Stimulated activated naive B cell treated with anti-CD40 and anti-IgM and Interleukin-4, amounts not matched to agents 10 μg/mL and 1 μg/mL and 100 μg/mL, for 72 hours (primary cell): Measurements from ENCODE around the gene TRABD2A.

Experiments used
- ATAC-seq, 2 donors: fragments of 150-1000 bp; cut with Tn5 transposase; replicated peaks; 2 replicates each; pipeline ENCODE4 v1.10.0; 2021; ENCODE audit warnings: moderate library complexity in 1 of 2
- DNase-seq: peaks from one replicate; pipeline ENCODE4 v3.0.0; 2021
- H3K27ac Mint-ChIP-seq: one replicate; pipeline ENCODE4 v1.8.0; 2022; ENCODE audit warnings: mild to moderate bottlenecking, mixed read lengths
- H3K27me3 Mint-ChIP-seq, 2 donors: one replicate each; pipeline ENCODE4 v1.8.0; 2022; ENCODE audit warnings: mixed read lengths in 2 of 2
- H3K36me3 Mint-ChIP-seq, 2 donors: one replicate each; pipeline ENCODE4 v1.8.0; 2022; ENCODE audit warnings: mixed read lengths in 2 of 2, mild to moderate bottlenecking in 1 of 2
- H3K4me1 Mint-ChIP-seq, 2 donors: one replicate each; pipeline ENCODE4 v1.8.0; 2022; ENCODE audit warnings: mixed read lengths in 2 of 2, mild to moderate bottlenecking in 1 of 2
- H3K4me3 Mint-ChIP-seq, 2 donors: one replicate each; pipeline ENCODE4 v1.8.0; 2022; ENCODE audit warnings: mild to moderate bottlenecking in 2 of 2, mixed read lengths in 2 of 2, moderate library complexity in 1 of 2
- H3K9me3 Mint-ChIP-seq, 2 donors: one replicate each; pipeline ENCODE4 v1.8.0; 2022; ENCODE audit warnings: mixed read lengths in 2 of 2, mild to moderate bottlenecking in 1 of 2

TRABD2A gene

DNA sequence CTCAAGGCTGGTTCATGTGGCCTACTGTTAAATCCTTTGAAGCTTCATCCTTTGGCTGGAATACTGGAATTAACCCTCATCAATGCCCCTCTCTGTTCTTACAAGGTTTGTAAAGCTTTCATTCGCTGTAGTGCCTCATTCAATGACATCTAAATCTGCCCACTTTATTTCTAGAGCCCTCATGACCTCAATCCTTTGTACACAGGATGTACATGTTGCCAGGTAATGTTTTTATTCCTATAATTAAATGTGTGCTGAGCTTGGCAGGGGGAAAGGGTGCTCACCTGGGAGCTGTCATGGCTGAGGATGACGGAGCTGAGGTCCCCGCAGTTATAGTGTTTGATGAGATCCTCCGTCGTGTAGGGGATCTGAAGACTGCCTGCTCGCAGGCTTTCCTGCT lies 39.3 kb downstream of the TRABD2A start:
- Mint-ChIP-seq H3K27me3 (no peaks in the 10 kb centered on the region), H3K4me3 (no peak overlapping the region), H3K4me1 (peaks cover 35 to 45% of the 10 kb centered on the region in 2 donors), H3K27ac (no peak overlapping the region), H3K36me3 (peaks cover 19 to 29% of the 10 kb centered on the region in 2 donors), H3K9me3 (peaks cover 6% of the 10 kb centered on the region in 2 donors)
- no peak for DNase-seq
- no peak for ATAC-seq

DNA sequence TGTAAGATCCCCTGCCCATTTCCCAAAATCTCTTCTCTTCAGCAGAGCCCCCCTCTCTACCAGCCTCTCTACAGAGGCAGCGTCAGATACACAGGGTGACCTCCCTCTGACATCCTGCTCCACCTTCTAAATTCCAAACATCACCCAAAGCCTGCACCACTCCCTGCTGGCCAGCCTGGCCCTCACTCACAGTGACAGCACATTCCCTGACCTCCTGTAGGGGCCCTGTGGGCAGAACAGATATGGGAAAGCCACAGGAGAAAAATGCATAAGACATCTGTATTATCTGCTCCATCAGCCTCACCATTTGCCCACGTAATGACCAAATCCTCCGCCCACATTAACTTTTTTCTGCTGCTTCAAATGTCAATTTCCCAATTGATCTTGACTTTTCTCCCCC lies 40.6 kb downstream of the TRABD2A start:
- H3K36me3 Mint-ChIP-seq = peaks cover 28 to 40% of the 10 kb centered on the region in 2 donors
- H3K9me3 Mint-ChIP-seq = peaks cover 9 to 16% of the 10 kb centered on the region in 2 donors
- peaks cover 24 to 32% of the 10 kb centered on the region in 2 donors for H3K4me1 Mint-ChIP-seq
- H3K27ac Mint-ChIP-seq = no peak overlapping the region
- DNase-seq (no peak), ATAC-seq (no peak)
- H3K27me3 Mint-ChIP-seq = no peaks in the 10 kb centered on the region
- H3K4me3 Mint-ChIP-seq = no peak overlapping the region

DNA sequence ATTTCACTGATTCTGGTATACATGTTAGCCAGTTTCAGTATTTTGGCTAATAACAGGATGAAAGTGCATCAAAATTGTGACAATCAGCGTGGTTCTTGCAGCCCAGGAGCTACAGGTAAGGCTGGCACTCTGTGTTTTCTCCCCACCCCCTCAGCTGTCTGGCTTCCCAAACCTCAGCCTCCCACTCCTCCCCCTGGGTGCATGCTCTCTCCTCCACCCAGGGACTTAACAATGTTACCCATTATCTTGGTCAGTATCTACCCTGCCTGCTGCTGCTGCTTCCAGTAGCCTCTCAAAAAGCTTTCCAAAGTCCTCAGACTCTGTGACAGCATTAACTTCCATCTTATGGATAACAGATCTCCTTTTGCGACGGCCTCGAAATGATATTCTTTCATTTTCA lies 41.0 kb downstream of the TRABD2A start:
- peaks cover 9 to 16% of the 10 kb centered on the region in 2 donors for H3K9me3 Mint-ChIP-seq
- no peaks in the 10 kb centered on the region for H3K27me3 Mint-ChIP-seq
- no peak for ATAC-seq
- H3K4me1 Mint-ChIP-seq = peaks cover 23 to 29% of the 10 kb centered on the region in 2 donors
- peaks cover 28 to 40% of the 10 kb centered on the region in 2 donors for H3K36me3 Mint-ChIP-seq
- DNase-seq = no peak
- no peak overlapping the region for H3K4me3 Mint-ChIP-seq
- no peak overlapping the region for H3K27ac Mint-ChIP-seq

DNA sequence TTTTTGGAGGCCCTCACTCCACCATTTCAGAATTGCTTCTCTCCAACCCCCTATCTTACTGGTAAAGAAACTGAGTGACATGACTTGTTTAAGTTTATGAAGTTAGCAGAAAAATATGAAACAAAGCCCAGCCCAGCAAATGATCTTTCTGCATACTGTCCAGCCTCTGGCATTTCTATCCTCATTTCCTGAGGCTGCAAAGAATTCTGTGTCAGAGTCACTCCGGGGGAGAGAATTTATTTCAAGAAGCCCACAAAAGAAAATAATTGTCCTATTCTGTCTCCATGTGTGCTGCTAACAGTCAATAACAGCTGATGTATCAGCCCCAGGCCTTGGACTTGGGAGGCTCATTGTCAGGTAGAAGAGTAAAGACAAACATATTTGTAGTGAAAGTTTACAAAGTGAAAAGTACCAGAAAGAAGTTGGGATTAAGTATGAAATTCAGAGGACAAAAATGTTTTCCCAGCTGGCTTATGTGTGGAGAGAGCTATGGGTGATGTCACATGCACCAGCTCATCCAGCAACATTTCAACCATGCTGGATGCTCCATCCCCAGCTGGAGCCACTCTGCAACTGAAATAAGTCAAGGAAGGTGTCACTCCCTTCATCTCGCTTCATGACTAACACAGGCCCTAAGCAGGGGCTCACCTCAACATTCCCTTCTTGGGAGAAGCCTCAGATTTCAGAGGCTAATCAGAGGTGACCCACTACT lies 42.3 kb downstream of the TRABD2A start:
- Mint-ChIP-seq H3K4me3 (no peak overlapping the region), H3K4me1 (peaks cover 21 to 26% of the 10 kb centered on the region in 2 donors)

GRCh38 chr2:84836215-84836614 lies 44.7 kb downstream of the TRABD2A start:
- H3K4me3 Mint-ChIP-seq = no peak overlapping the region
- DNase-seq (no peak), ATAC-seq (no peak)
- peaks cover 6 to 16% of the 10 kb centered on the region in 2 donors for H3K9me3 Mint-ChIP-seq
- H3K36me3 Mint-ChIP-seq = peaks cover 25 to 40% of the 10 kb centered on the region in 2 donors
- no peak overlapping the region for H3K27ac Mint-ChIP-seq
- no peaks in the 10 kb centered on the region for H3K27me3 Mint-ChIP-seq
- peaks cover 30 to 45% of the 10 kb centered on the region in 2 donors for H3K4me1 Mint-ChIP-seq

More for the DNA sequence above, 42.3 kb downstream of the TRABD2A start:
- DNase-seq (no peak), ATAC-seq (no peak)
- H3K36me3 Mint-ChIP-seq = peaks cover 25 to 40% of the 10 kb centered on the region in 2 donors
- peaks cover 6 to 16% of the 10 kb centered on the region in 2 donors for H3K9me3 Mint-ChIP-seq
- H3K27ac Mint-ChIP-seq = no peak overlapping the region
- H3K27me3 Mint-ChIP-seq = no peaks in the 10 kb centered on the region

DNA sequence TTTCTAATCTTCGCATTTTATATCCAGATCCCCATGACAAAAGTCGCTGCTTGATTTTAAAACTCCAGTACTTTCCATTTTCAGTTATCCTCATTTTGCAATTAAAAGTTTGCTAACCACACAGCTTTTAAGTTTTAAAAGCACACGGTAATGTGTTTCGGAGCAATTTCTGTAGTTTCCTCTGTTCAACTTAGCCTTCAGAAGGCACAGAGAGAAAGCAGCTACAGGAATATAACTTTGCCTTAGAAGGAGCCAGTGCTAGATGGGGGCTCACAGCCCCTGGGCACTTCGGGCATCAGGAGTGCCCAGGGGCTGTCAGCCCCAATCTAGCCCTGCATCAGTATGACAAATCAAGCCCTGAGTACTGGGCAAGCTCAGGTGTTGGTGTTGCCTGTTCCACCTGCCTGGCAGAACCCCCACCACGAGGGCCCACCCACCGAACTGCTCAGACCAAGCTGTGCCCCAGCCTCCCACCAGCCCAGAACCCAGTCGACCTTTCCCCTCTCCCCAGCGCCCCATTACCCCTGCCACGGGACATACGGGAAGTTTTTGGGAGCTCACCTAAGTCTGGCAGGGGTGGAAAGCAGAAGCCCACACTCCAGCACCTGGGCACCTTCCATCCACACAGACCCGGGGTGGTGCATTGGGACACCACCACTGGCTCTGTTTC lies 47.3 kb downstream of the TRABD2A start:
- peaks cover 21 to 33% of the 10 kb centered on the region in 2 donors for H3K4me1 Mint-ChIP-seq
- no peak for DNase-seq
- peak overlapping the region; percentile 7 to 22 for H3K4me3 Mint-ChIP-seq
- H3K27ac Mint-ChIP-seq = peak overlapping the region; percentile 69
- ATAC-seq = peak in 1 of 2 donors; percentile 11
- peaks cover 20 to 25% of the 10 kb centered on the region in 2 donors for H3K36me3 Mint-ChIP-seq
- H3K9me3 Mint-ChIP-seq = peaks cover 6 to 16% of the 10 kb centered on the region in 2 donors
- H3K27me3 Mint-ChIP-seq = no peaks in the 10 kb centered on the region

DNA sequence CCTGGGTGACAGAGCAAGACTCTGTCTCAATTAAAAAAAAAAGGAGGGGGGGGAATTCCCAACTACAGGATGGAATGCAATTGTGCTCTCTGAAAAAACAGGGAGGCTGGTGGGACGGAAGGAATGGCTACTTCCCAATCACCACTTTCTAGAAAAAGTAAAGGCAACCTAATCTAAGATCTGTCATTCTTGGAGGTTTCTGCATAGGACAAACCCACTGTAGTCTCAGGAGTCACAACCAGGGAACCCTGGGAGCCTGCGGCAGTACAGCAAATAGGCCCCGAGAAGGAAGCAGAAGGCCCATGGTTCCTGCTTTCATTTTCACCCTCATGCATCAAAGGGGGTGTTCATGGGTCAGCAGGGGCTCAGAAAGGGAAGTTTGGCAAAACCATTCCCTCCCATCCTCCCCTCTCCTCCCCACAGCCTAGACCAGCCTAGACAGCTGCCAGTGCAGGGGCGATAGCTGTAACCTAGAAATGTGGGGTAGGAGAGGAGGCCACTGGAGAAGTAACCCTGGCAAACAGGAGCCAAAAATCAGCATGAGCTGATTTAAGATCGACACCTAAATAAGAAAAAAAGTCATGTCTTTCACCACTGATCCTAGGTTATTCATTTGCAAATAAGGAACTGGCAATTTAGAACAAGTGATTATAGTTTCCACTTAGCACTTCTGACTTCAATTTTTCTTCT lies 48.0 kb downstream of the TRABD2A start:
- DNase-seq = peak; percentile 43
- ATAC-seq = peak; percentile 92 to 93
- no peaks in the 10 kb centered on the region for H3K27me3 Mint-ChIP-seq
- peaks cover 21 to 37% of the 10 kb centered on the region in 2 donors for H3K4me1 Mint-ChIP-seq
- H3K27ac Mint-ChIP-seq = peak overlapping the region; percentile 69
- peaks cover 6 to 16% of the 10 kb centered on the region in 2 donors for H3K9me3 Mint-ChIP-seq
- peaks cover 16 to 20% of the 10 kb centered on the region in 2 donors for H3K36me3 Mint-ChIP-seq
- H3K4me3 Mint-ChIP-seq = peak overlapping the region; percentile 22 to 52

DNA sequence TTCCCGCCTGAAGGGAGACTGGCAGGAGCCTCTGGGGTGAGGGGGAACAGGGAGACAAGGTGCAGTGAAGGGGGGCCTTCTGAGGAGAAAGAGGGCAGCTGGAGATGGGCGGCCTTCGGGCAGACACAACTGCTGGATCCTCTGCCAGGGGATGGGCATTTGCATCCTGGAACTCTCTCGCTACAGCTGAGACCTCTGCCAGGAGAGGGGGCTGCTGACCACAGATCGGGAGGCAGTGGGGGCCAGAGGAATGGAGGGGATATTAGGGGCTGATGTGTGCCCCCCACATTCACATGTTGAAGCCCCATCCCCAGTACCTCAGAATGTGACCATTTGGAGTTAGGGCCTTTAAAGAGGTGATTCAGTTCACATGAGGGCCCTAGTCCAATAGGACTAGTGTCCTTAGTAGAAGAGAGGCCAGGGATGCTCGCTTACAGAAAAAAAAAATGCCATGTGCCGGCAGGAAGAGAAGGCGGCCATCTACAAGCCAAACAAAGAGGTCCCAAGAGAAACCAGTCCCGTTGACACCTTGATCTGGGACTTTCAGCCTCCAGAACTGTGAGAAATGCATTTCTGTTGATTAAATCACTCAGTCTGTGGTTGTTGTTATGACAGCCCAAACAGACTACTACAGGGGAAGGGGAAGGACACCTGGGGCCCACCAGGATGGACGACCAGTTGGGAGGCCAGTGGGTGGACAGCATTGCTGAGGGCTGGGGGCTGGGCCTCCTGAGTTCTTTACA lies 50.0 kb downstream of the TRABD2A start:
- H3K36me3 Mint-ChIP-seq = peaks cover 4% of the 10 kb centered on the region in 2 donors
- ATAC-seq (no peak), DNase-seq (no peak)
- peaks cover 2 to 3% of the 10 kb centered on the region in 2 donors for H3K9me3 Mint-ChIP-seq
- peak overlapping the region; percentile 68 for H3K27ac Mint-ChIP-seq
- peaks cover 21 to 37% of the 10 kb centered on the region in 2 donors for H3K4me1 Mint-ChIP-seq
- no peaks in the 10 kb centered on the region for H3K27me3 Mint-ChIP-seq
- no peak overlapping the region for H3K4me3 Mint-ChIP-seq

DNA sequence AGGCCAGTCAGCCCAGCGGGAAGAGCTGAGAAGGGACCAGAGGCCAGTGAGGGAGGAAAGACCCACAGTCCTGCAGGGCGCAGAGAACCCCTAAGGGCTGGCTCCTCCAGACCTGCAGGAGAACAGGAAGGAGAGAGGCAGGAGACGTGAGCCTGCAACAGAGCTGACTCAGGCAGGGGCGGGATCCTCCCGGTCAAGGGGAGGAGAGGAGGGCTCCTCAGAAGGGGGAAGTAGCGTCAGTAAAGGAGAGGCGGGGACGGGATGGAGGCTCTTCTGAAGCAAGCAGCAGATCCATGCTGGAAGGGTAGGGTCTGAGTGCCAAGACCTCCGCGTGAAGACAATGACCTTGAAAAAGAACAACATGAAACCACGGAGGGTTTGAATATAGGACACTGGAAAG lies 50.8 kb downstream of the TRABD2A start:
- ATAC-seq (no peak), DNase-seq (no peak)
- Mint-ChIP-seq H3K36me3 (no peaks in the 10 kb centered on the region), H3K9me3 (no peaks in the 10 kb centered on the region), H3K27ac (no peak overlapping the region), H3K4me3 (no peak overlapping the region), H3K4me1 (peaks cover 21 to 37% of the 10 kb centered on the region in 2 donors), H3K27me3 (no peaks in the 10 kb centered on the region)

GRCh38 chr2:84829693-84830092 lies 51.2 kb downstream of the TRABD2A start:
- peaks cover 21 to 37% of the 10 kb centered on the region in 2 donors for H3K4me1 Mint-ChIP-seq

DNA sequence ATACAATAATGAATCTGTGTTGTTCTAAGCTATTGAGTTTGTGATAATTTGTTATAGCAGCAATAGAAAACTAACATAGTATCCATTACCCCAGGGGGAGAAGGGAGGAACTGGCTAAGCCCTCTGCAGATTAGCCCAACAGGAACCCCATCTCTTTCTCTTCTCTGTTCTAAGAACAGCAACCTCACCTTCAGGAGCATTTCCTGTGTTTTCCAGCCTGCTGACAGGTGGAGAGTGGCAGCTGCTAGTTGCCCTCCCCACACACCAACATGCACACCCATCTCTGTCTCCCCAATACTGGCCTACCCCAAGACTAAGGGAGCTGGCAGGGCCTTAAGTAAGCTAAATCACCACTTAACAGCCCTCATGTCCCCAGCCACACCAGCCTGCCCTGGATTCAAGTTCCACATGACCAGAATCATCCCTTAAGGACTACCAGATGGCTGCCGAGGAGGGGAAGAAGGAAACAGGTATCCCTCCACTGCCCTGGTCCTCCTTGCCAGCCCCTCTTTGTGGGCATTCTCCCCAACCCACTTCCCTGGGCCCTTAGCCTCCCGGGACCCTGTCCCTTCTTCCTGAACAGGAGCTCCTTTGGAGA lies 52.8 kb downstream of the TRABD2A start:
- no peak overlapping the region for H3K27ac Mint-ChIP-seq
- H3K4me1 Mint-ChIP-seq = peaks cover 12 to 27% of the 10 kb centered on the region in 2 donors
- ATAC-seq (no peak), DNase-seq (no peak)
- H3K36me3 Mint-ChIP-seq = peaks cover 0 to 1% of the 10 kb centered on the region in 2 donors
- H3K27me3 Mint-ChIP-seq = no peaks in the 10 kb centered on the region
- H3K4me3 Mint-ChIP-seq = no peak overlapping the region
- no peaks in the 10 kb centered on the region for H3K9me3 Mint-ChIP-seq

More at GRCh38 chr2:84829693-84830092, 51.2 kb downstream of the TRABD2A start:
- Mint-ChIP-seq H3K36me3 (no peaks in the 10 kb centered on the region), H3K27me3 (no peaks in the 10 kb centered on the region), H3K9me3 (no peaks in the 10 kb centered on the region), H3K27ac (no peak overlapping the region), H3K4me3 (no peak overlapping the region)
- no peak for ATAC-seq
- DNase-seq = no peak

DNA sequence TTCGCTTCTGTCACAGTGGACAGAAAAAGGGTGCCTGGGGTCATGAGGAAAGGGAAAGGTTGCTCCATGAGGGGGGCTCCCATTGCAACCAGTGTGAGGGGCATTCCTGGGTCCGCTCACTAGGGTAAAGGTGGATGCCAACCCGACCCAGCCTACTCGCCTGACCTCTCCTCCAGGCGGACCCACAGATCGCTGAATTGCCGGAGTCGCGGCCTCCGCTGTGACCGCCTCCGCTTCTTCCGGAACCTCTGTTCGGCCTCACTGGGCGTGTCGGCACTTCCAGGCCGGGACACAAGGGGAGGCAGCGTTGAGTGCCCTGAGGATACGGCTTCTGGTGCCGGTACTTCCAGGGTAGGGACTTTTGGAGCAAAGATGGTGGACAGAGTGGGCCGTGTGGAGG lies 57.1 kb downstream of the TRABD2A start:
- Mint-ChIP-seq H3K4me3 (no peak overlapping the region), H3K27me3 (no peaks in the 10 kb centered on the region), H3K9me3 (no peaks in the 10 kb centered on the region), H3K4me1 (peaks cover 5 to 28% of the 10 kb centered on the region in 2 donors), H3K27ac (no peak overlapping the region), H3K36me3 (peaks cover 0 to 1% of the 10 kb centered on the region in 2 donors)
- ATAC-seq = no peak
- no peak for DNase-seq

- H3K4me1 Mint-ChIP-seq = peaks cover 8 to 32% of the 10 kb centered on the region in 2 donors
- ATAC-seq (no peak), DNase-seq (no peak)
- no peak overlapping the region for H3K27ac Mint-ChIP-seq
- H3K27me3 Mint-ChIP-seq = no peaks in the 10 kb centered on the region
- H3K9me3 Mint-ChIP-seq = no peaks in the 10 kb centered on the region
- H3K36me3 Mint-ChIP-seq = peaks cover 0 to 2% of the 10 kb centered on the region in 2 donors
- no peak overlapping the region for H3K4me3 Mint-ChIP-seq
Observed at GRCh38 chr2:84823229-84823628, 57.7 kb downstream of the TRABD2A start.
